Dendritic cell treated with granulocyte-macrophage colony-stimulating factor and Interleukin-4, amounts not matched to agents 40 ng/mL and 50 ng/mL, for 4 days (primary cell): Measurements from ENCODE around the gene SF3B1.

ENCODE experiments used
- H3K27ac Mint-ChIP-seq: one replicate; pipeline ENCODE4 v1.8.0; 2022; ENCODE audit warnings: mild to moderate bottlenecking, mixed read lengths
- H3K27me3 Mint-ChIP-seq: one replicate; pipeline ENCODE4 v1.8.0; 2022; ENCODE audit warnings: mild to moderate bottlenecking, mixed read lengths
- H3K36me3 Mint-ChIP-seq: one replicate; pipeline ENCODE4 v1.8.0; 2022; ENCODE audit warnings: low read depth, mixed read lengths
- H3K4me1 Mint-ChIP-seq: one replicate; pipeline ENCODE4 v1.8.0; 2022; ENCODE audit warnings: low read depth, mixed read lengths
- H3K4me3 Mint-ChIP-seq: one replicate; pipeline ENCODE4 v1.8.0; 2022; ENCODE audit warnings: mild to moderate bottlenecking, moderate library complexity, mixed read lengths
- H3K9me3 Mint-ChIP-seq: one replicate; pipeline ENCODE4 v1.8.0; 2022; ENCODE audit warnings: mixed read lengths
- intact Hi-C: fragments of 100-400 bp; cut with micrococcal nuclease; formaldehyde crosslinking; loops from one replicate; pipeline ENCODE4 v1.15.0; 2022

Gene SF3B1

GRCh38 chr2:197426723-197427603, 7.9 kb downstream of the SF3B1 start:
- intact Hi-C loops, result no loop called here
- Mint-ChIP-seq H3K9me3 (no peaks in the 10 kb centered on the region), H3K4me1 (peaks cover 53% of the 10 kb centered on the region), H3K27ac (peak overlapping the region; percentile 50), H3K4me3 (no peak overlapping the region), H3K27me3 (no peaks in the 10 kb centered on the region), H3K36me3 (peaks cover 63% of the 10 kb centered on the region)

GRCh38 chr2:197425550-197425949, 9.3 kb downstream of the SF3B1 start:
- peaks cover 39% of the 10 kb centered on the region for H3K4me1 Mint-ChIP-seq

GRCh38 chr2:197423307-197423706, 11.5 kb downstream of the SF3B1 start:
- H3K27me3 Mint-ChIP-seq, result no peaks in the 10 kb centered on the region
- H3K9me3 Mint-ChIP-seq, result no peaks in the 10 kb centered on the region
- intact Hi-C loops, result loop anchor here (5.0 kb wide), 1 partner anchor 34 kb away; no protein-coding TSS in a partner anchor
- H3K27ac Mint-ChIP-seq, result no peak overlapping the region
- no peak overlapping the region for H3K4me3 Mint-ChIP-seq
- H3K4me1 Mint-ChIP-seq, result peaks cover 21% of the 10 kb centered on the region
- H3K36me3 Mint-ChIP-seq, result peaks cover 64% of the 10 kb centered on the region

More at GRCh38 chr2:197425550-197425949, 9.3 kb downstream of the SF3B1 start:
- no peaks in the 10 kb centered on the region for H3K27me3 Mint-ChIP-seq
- intact Hi-C loops, result no loop called here
- no peak overlapping the region for H3K27ac Mint-ChIP-seq
- H3K4me3 Mint-ChIP-seq, result no peak overlapping the region
- H3K9me3 Mint-ChIP-seq, result no peaks in the 10 kb centered on the region
- H3K36me3 Mint-ChIP-seq, result peaks cover 68% of the 10 kb centered on the region

GRCh38 chr2:197419438-197419837, 15.4 kb downstream of the SF3B1 start:
- Mint-ChIP-seq H3K27ac (no peak overlapping the region), H3K4me1 (peaks cover 7% of the 10 kb centered on the region), H3K27me3 (no peaks in the 10 kb centered on the region), H3K36me3 (peaks cover 91% of the 10 kb centered on the region), H3K4me3 (no peak overlapping the region), H3K9me3 (no peaks in the 10 kb centered on the region)
- intact Hi-C loops, result no loop called here

- intact Hi-C loops, result no loop called here
- Mint-ChIP-seq H3K36me3 (peaks cover 88% of the 10 kb centered on the region), H3K4me3 (no peak overlapping the region), H3K27ac (no peak overlapping the region), H3K4me1 (no peaks in the 10 kb centered on the region), H3K9me3 (no peaks in the 10 kb centered on the region), H3K27me3 (no peaks in the 10 kb centered on the region)
Measured at GRCh38 chr2:197416268-197416667, 18.6 kb downstream of the SF3B1 start.

GRCh38 chr2:197414515-197414914, 20.3 kb downstream of the SF3B1 start:
- H3K27ac Mint-ChIP-seq, result no peak overlapping the region
- intact Hi-C loops, result loop anchor here (5.0 kb wide), 1 partner anchor 83 kb away; the partner anchor contains the start of gene HSPD1
- H3K27me3 Mint-ChIP-seq, result no peaks in the 10 kb centered on the region
- no peaks in the 10 kb centered on the region for H3K9me3 Mint-ChIP-seq
- no peak overlapping the region for H3K4me3 Mint-ChIP-seq
- no peaks in the 10 kb centered on the region for H3K4me1 Mint-ChIP-seq
- peaks cover 88% of the 10 kb centered on the region for H3K36me3 Mint-ChIP-seq

GRCh38 chr2:197414039-197414438, 20.8 kb downstream of the SF3B1 start:
- H3K27me3 Mint-ChIP-seq, result no peaks in the 10 kb centered on the region
- H3K4me3 Mint-ChIP-seq, result no peak overlapping the region
- peaks cover 92% of the 10 kb centered on the region for H3K36me3 Mint-ChIP-seq
- intact Hi-C loops, result loop anchor here (5.0 kb wide), 1 partner anchor 83 kb away; the partner anchor contains the start of gene HSPD1
- no peaks in the 10 kb centered on the region for H3K4me1 Mint-ChIP-seq
- no peaks in the 10 kb centered on the region for H3K9me3 Mint-ChIP-seq
- peak overlapping the region; percentile 39 for H3K27ac Mint-ChIP-seq

- Mint-ChIP-seq H3K27ac (no peak overlapping the region), H3K36me3 (peaks cover 82% of the 10 kb centered on the region), H3K4me1 (no peaks in the 10 kb centered on the region), H3K27me3 (no peaks in the 10 kb centered on the region), H3K4me3 (no peak overlapping the region), H3K9me3 (no peaks in the 10 kb centered on the region)
- intact Hi-C loops, result no loop called here
Measured at GRCh38 chr2:197405582-197405981, 29.2 kb downstream of the SF3B1 start.

- intact Hi-C loops, result loop anchor here (5.0 kb wide), 3 partner anchors 72 to 613 kb away; no protein-coding TSS in a partner anchor
- no peak overlapping the region for H3K27ac Mint-ChIP-seq
- H3K4me1 Mint-ChIP-seq, result no peaks in the 10 kb centered on the region
Measured at GRCh38 chr2:197399887-197400540, 34.8 kb downstream of the SF3B1 start.

GRCh38 chr2:197398913-197399312, 35.9 kb downstream of the SF3B1 start:
- no peaks in the 10 kb centered on the region for H3K9me3 Mint-ChIP-seq
- intact Hi-C loops, result loop anchor here (5.0 kb wide), 1 partner anchor 612 kb away; no protein-coding TSS in a partner anchor
- H3K4me3 Mint-ChIP-seq, result no peak overlapping the region
- H3K27me3 Mint-ChIP-seq, result no peaks in the 10 kb centered on the region
- no peaks in the 10 kb centered on the region for H3K4me1 Mint-ChIP-seq
- H3K36me3 Mint-ChIP-seq, result peaks cover 100% of the 10 kb centered on the region
- no peak overlapping the region for H3K27ac Mint-ChIP-seq

More at GRCh38 chr2:197399887-197400540, 34.8 kb downstream of the SF3B1 start:
- Mint-ChIP-seq H3K27me3 (no peaks in the 10 kb centered on the region), H3K36me3 (peaks cover 97% of the 10 kb centered on the region), H3K9me3 (no peaks in the 10 kb centered on the region), H3K4me3 (no peak overlapping the region)

- intact Hi-C loops, result no loop called here
- H3K27ac Mint-ChIP-seq, result no peak overlapping the region
- no peaks in the 10 kb centered on the region for H3K4me1 Mint-ChIP-seq
- H3K27me3 Mint-ChIP-seq, result no peaks in the 10 kb centered on the region
- H3K4me3 Mint-ChIP-seq, result no peak overlapping the region
- H3K9me3 Mint-ChIP-seq, result no peaks in the 10 kb centered on the region
- peaks cover 63% of the 10 kb centered on the region for H3K36me3 Mint-ChIP-seq
Measured at GRCh38 chr2:197391220-197391717, 43.6 kb downstream of the SF3B1 start.

- Mint-ChIP-seq H3K27ac (peak overlapping the region; percentile 50), H3K4me1 (no peaks in the 10 kb centered on the region), H3K27me3 (no peaks in the 10 kb centered on the region), H3K4me3 (no peak overlapping the region), H3K9me3 (no peaks in the 10 kb centered on the region), H3K36me3 (peaks cover 40% of the 10 kb centered on the region)
- intact Hi-C loops, result no loop called here
Measured at GRCh38 chr2:197388866-197389587, 45.8 kb downstream of the SF3B1 start.

- intact Hi-C loops, result no loop called here
- no peaks in the 10 kb centered on the region for H3K4me1 Mint-ChIP-seq
- H3K9me3 Mint-ChIP-seq, result no peaks in the 10 kb centered on the region
- H3K36me3 Mint-ChIP-seq, result peaks cover 24% of the 10 kb centered on the region
- no peak overlapping the region for H3K4me3 Mint-ChIP-seq
- peaks cover 2% of the 10 kb centered on the region for H3K27me3 Mint-ChIP-seq
- no peak overlapping the region for H3K27ac Mint-ChIP-seq
Measured at GRCh38 chr2:197387179-197387578, 47.6 kb downstream of the SF3B1 start.
